NCI-H748 (cell line): ENCODE measurements around the gene ZNF543.

ENCODE experiments used
- DNase-seq: peaks from one replicate; lab custom pipeline; 2025; ENCODE audit not compliant: unreplicated experiment; lab: John Stamatoyannopoulos, UW

Gene ZNF543

GRCh38 chr19:57377498-57378146 lies 57.4 kb downstream of the ZNF543 start:
- no peak for DNase-seq
